ENCODE data around the gene APEH.

Gene APEH

GRCh38 chr3:49732597-49732996 lies 58.4 kb downstream of the APEH start:
- DNase-seq = no peak

DNA sequence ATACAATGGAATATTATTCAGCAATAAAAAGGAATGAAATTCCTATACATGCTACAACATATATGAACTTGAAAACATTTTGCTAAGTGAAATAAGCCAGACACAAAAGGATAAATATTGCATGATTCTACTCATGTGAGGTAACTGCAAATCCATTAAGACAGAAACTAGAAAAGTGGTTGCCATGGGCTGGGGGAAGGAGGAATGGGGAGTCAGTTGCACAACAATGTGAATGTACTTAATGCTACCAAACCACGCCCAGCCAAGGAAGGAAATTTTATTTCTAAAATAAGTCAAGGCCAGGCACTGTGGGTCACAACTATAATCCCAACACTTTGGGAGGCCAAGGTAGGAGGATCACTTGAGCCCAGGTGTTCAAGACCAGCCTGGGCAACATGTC lies 59.4 kb downstream of the APEH start:
- no peak for DNase-seq

All from CD4-positive, alpha-beta T cell treated with Interleukin-17A for 4 hours (primary cell).